HL-60 (cell line): ENCODE results near the gene GPATCH8.

ENCODE experiments used
- DNase-seq, 2 experiments: peaks; one replicate each; pipeline ENCODE4 v3.0.0-alpha.2; 2010 to 2020; ENCODE audit warnings: low read depth in 1 of 2, low spot score in 1 of 2
- H3K27ac ChIP-seq: fragments of 250-450 bp; sonication (Bioruptor Pico); replicated peaks from 2 replicates; pipeline ENCODE4 v1.5.1; 2020; ENCODE audit warnings: mild to moderate bottlenecking, moderate library complexity
- H3K27me3 ChIP-seq: fragments of 250-450 bp; sonication (Bioruptor Pico); 2 replicates; pipeline ENCODE4 v1.5.1; 2021; ENCODE audit warnings: mild to moderate bottlenecking, moderate library complexity; ENCODE audit not compliant: insufficient read depth, poor library complexity, severe bottlenecking
- H3K4me3 ChIP-seq: replicated peaks from 2 replicates; pipeline ENCODE4 v1.5.1; 2011; ENCODE audit warnings: mild to moderate bottlenecking, control low read depth, low read length; ENCODE audit not compliant: insufficient read depth
- CTCF ChIP-seq: IDR thresholded peaks from one replicate; pipeline ENCODE4 v1.5.1; 2011; ENCODE audit warnings: low read length, control low read depth, inconsistent platforms; ENCODE audit not compliant: insufficient read depth
- GABPA ChIP-seq: IDR thresholded peaks from 2 replicates; pipeline ENCODE4 v1.6.1; 2012; ENCODE audit warnings: low read depth
- POLR2AphosphoS5 ChIP-seq: IDR thresholded peaks from 2 replicates; pipeline ENCODE4 v1.6.1; 2012; ENCODE audit warnings: low read depth
- REST ChIP-seq: IDR thresholded peaks from 2 replicates; pipeline ENCODE4 v1.6.1; 2012; ENCODE audit warnings: low read depth; ENCODE audit not compliant: insufficient replicate concordance
- SPI1 ChIP-seq: IDR thresholded peaks from 2 replicates; pipeline ENCODE4 v1.6.1; 2012; ENCODE audit warnings: low read depth, mild to moderate bottlenecking, borderline replicate concordance

GPATCH8 gene

GRCh38 chr17:44527102-44527501 lies 23.9 kb upstream of the GPATCH8 start:
- no peak overlapping the region for H3K27ac ChIP-seq
- no peak overlapping the region for H3K4me3 ChIP-seq
- H3K27me3 ChIP-seq = no peaks in the 10 kb centered on the region
- no peak for DNase-seq
- TF ChIP-seq SPI1 (no peak), POLR2AphosphoS5 (no peak), REST (no peak), CTCF (no peak), GABPA (no peak)

GRCh38 chr17:44523672-44523972 lies 20.4 kb upstream of the GPATCH8 start:
- H3K27ac ChIP-seq = no peak overlapping the region
- TF ChIP-seq CTCF = no peak
- no peak for TF ChIP-seq GABPA
- TF ChIP-seq SPI1 = no peak
- TF ChIP-seq POLR2AphosphoS5 = no peak
- no peak for TF ChIP-seq REST
- H3K27me3 ChIP-seq = no peaks in the 10 kb centered on the region
- DNase-seq = no peak
- no peak overlapping the region for H3K4me3 ChIP-seq

GRCh38 chr17:44522883-44523671 lies 19.9 kb upstream of the GPATCH8 start:
- peak in 1 of 2 experiments; percentile 87 for DNase-seq
- no peak for TF ChIP-seq GABPA
- peak; percentile 40 for TF ChIP-seq CTCF
- TF ChIP-seq POLR2AphosphoS5 = no peak
- no peak for TF ChIP-seq REST
- TF ChIP-seq SPI1 = no peak
- H3K27me3 ChIP-seq = peaks cover under 1% of the 10 kb centered on the region
- no peak overlapping the region for H3K4me3 ChIP-seq
- H3K27ac ChIP-seq = no peak overlapping the region
